ENCODE measurements around the gene DIAPH2.

DIAPH2 gene

DNA sequence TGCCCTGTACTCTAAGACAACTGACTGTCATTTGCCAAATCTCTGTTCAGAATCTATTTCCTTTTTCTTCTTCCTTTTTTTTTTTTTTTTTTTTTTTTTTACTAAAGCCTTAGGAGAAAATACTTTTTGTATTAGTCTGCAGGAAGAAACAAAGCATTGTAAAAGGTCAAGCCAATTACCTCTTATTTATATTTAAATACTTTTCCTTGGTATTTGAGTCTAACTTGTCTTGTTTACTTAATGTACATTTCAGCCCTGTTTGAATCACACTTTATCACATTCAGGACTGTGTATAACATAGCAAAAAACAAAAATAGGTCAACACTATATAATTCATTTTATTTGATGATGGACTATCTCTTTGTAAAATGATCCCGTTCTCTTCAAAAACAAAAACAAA, 461.3 kb downstream of the DIAPH2 start:
- Mint-ChIP-seq H3K4me3 (no peak overlapping the region), H3K9me3 (ENCODE audit: low read depth) (no peaks in the 10 kb centered on the region), H3K27ac (no peak overlapping the region), H3K36me3 (no peaks in the 10 kb centered on the region), H3K27me3 (no peaks in the 10 kb centered on the region), H3K4me1 (ENCODE audit: low read depth) (no peaks in the 10 kb centered on the region)

DNA sequence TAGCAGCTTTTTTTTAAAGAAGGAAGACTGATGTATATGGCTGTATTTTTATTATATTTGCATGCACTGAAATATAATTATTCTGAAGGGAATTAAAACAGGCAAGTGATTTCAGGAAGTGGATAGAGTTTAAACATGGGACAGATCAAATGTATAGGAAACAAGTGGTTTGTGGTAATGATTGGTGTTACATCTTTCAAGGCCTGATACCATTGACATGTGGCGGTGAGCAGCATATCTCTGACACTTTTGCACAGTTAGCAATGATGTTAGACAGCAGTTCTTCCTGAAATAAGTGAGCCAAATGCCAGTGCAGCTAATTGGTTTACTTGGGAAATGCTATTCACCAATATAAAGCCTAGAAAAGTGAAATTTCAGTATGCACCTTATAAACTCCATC, 471.2 kb downstream of the DIAPH2 start:
- Mint-ChIP-seq H3K36me3 (no peaks in the 10 kb centered on the region), H3K27ac (no peak overlapping the region), H3K27me3 (no peaks in the 10 kb centered on the region), H3K4me1 (ENCODE audit: low read depth) (peaks cover 9% of the 10 kb centered on the region), H3K4me3 (no peak overlapping the region), H3K9me3 (ENCODE audit: low read depth) (no peaks in the 10 kb centered on the region)

DNA sequence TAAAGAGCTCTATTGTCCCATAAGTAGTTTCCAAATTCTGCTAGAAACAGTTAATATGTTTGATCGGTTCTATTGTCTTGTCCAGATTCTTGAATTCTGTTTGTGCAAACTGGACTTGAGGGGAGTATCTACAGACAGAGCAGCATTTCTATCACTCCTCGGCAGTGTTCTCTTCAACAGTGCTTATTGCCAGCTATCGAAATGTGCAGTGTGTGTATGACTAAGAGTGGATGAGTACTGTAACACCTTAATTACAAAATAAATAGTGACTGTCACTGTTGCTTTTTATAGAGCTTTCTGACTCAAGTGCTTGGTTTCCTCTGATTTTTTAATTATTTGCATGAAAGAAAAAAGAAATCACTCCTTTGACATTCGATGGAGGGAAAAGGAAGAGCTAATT, 473.6 kb downstream of the DIAPH2 start:
- no peaks in the 10 kb centered on the region for H3K9me3 Mint-ChIP-seq (ENCODE audit: low read depth)
- H3K36me3 Mint-ChIP-seq: no peaks in the 10 kb centered on the region
- peaks cover 9% of the 10 kb centered on the region for H3K4me1 Mint-ChIP-seq (ENCODE audit: low read depth)
- no peaks in the 10 kb centered on the region for H3K27me3 Mint-ChIP-seq
- no peak overlapping the region for H3K4me3 Mint-ChIP-seq
- H3K27ac Mint-ChIP-seq: no peak overlapping the region

DNA sequence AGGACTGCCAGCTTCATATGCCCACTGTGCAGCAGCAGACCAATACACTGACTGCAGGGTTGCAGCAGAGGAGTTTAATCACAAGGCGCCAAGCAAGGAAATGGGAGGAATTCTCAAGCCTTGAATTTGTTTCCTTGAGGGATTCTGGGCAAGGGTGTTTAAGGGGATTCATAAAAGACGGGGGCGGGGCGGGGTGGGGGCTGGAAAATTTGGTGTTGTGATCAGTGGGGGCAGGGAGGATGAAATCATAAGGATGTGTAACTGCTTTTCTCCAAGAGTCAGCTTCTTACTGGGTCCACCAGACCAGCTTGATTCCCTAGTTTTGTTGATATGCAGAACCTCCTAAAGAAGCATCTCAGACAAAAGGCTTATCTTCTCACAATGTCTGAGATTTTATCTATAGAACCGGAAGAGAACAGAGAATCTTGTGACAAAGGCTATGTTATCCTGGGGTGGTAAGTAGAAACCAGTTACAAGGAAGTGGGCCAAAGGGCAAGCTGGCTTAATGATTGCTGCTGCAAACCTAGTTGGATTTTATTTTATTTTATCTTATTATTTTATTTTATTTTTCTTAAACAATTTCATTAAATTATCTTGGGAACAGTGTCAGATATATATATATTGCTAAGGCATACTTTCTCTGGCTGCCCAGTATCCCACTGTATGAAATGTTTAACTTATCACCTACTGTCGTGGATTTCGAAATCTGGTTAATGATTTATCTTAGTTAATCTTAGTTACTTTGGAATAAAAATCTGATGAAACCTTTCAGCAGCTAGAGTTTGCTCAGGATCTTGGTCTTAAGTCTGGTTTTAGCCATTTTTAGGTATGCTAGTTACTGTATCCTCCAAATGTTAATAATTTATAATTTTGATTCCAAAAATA, 475.5 kb downstream of the DIAPH2 start:
- Mint-ChIP-seq H3K9me3 (ENCODE audit: low read depth) (no peaks in the 10 kb centered on the region), H3K27ac (no peak overlapping the region), H3K4me3 (no peak overlapping the region), H3K27me3 (no peaks in the 10 kb centered on the region), H3K36me3 (no peaks in the 10 kb centered on the region), H3K4me1 (ENCODE audit: low read depth) (peaks cover 7% of the 10 kb centered on the region)

DNA sequence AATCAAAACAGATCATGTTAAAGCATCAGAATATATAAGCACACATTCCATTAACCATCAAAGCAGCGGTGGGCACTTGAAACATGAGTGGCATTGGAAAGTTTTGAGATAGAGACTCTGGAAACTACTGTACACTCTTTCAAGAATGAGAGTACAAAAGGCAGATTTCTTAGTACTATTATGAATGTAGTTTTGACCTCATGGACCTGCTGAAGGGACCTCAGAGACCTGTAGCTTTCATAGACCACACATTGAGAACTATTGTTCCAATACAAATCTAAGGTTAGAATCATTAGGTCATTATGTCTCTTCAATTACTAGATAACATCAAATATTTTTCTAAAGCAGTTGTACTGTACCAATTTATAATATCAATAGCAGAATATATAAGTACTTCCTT, 482.7 kb downstream of the DIAPH2 start:
- Mint-ChIP-seq H3K27ac (no peak overlapping the region), H3K4me3 (no peak overlapping the region), H3K27me3 (no peaks in the 10 kb centered on the region), H3K9me3 (ENCODE audit: low read depth) (no peaks in the 10 kb centered on the region), H3K4me1 (ENCODE audit: low read depth) (no peaks in the 10 kb centered on the region), H3K36me3 (no peaks in the 10 kb centered on the region)

DNA sequence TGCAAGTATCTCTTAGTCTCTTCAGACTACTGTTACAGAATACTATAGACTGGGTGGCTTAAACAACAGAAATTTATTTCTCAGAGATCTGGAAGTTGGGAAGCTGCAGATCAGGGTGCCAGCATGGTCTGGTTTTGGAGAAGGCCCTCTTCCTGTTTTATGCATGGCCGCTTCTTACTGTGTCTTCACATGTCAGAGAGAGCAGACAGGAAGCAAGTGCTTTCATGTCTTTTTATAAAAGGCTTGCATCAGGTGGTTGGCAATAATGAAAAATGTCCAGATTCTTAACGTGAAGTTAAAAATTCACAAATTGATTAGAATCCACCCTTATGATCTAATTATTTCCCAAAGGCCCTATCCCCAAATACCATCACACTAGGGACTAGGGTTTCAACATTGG, 484.0 kb downstream of the DIAPH2 start:
- Mint-ChIP-seq H3K4me1 (ENCODE audit: low read depth) (no peaks in the 10 kb centered on the region), H3K27ac (no peak overlapping the region), H3K27me3 (no peaks in the 10 kb centered on the region), H3K4me3 (no peak overlapping the region), H3K36me3 (no peaks in the 10 kb centered on the region), H3K9me3 (ENCODE audit: low read depth) (no peaks in the 10 kb centered on the region)

DNA sequence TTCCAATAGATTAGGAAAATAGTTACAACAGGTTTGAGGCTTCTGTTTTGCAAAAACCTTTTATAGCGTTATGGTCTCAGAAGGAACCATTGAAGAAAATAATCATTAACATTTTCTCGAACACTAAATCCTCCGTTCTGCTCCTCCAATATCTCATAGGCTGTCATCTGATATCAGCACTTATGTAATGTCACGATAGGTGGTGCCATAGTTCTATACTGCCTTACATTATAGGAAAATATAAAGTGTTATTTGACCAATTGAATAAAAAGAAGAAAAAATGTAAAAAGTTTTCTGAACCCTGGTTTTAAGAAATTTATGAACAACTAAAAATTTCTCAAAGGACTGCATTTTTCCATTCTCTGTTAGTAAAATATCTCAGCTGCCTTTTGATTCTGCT, 490.5 kb downstream of the DIAPH2 start:
- H3K36me3 Mint-ChIP-seq: peaks cover 6% of the 10 kb centered on the region
- H3K27me3 Mint-ChIP-seq: no peaks in the 10 kb centered on the region
- H3K9me3 Mint-ChIP-seq (ENCODE audit: low read depth): no peaks in the 10 kb centered on the region
- no peak overlapping the region for H3K27ac Mint-ChIP-seq
- no peaks in the 10 kb centered on the region for H3K4me1 Mint-ChIP-seq (ENCODE audit: low read depth)
- H3K4me3 Mint-ChIP-seq: no peak overlapping the region

DNA sequence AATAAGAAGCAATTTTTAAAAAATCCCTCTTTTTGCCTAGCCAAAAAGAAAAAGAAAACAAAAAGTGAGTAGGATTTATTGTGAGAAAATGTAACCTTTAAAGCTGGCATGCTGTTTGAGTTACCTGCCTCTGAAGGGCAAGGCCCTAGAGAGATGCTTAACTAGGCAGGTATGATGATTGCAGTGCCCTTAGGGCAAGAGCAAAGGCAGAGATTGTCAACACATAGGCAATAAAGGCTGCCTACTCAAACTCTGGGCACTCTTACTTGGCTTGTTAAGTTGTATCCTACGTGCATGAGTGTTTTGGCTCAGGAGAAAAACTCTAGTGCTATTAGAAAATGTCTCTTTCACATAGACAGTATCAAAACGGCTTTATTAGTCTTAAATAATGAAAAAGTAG, 505.0 kb downstream of the DIAPH2 start:
- no peaks in the 10 kb centered on the region for H3K27me3 Mint-ChIP-seq
- H3K27ac Mint-ChIP-seq: no peak overlapping the region
- H3K9me3 Mint-ChIP-seq (ENCODE audit: low read depth): no peaks in the 10 kb centered on the region
- H3K36me3 Mint-ChIP-seq: peaks cover 3% of the 10 kb centered on the region
- no peaks in the 10 kb centered on the region for H3K4me1 Mint-ChIP-seq (ENCODE audit: low read depth)
- no peak overlapping the region for H3K4me3 Mint-ChIP-seq

DNA sequence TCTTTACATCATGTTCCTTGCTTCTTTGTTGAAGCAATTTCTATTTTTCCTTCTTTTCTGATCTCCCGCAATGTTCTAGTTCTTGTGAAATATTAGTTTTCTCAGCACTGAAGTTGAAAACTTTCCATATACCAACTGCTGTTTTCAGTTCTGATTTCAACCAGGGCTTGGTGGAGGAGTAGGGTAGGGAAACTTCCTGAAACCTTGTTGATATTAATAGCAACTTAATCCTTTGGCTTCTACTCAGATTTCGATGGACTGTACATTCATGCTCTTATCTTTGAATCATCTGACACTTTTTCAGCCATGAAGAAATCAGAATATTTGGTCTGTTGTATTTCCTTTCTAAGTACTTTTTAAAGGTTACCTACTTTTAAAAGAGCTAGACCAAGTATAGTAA, 514.9 kb downstream of the DIAPH2 start:
- no peaks in the 10 kb centered on the region for H3K4me1 Mint-ChIP-seq (ENCODE audit: low read depth)
- H3K4me3 Mint-ChIP-seq: no peak overlapping the region
- no peak overlapping the region for H3K27ac Mint-ChIP-seq
- H3K9me3 Mint-ChIP-seq (ENCODE audit: low read depth): peaks cover 6% of the 10 kb centered on the region
- peaks cover 3% of the 10 kb centered on the region for H3K36me3 Mint-ChIP-seq
- H3K27me3 Mint-ChIP-seq: no peaks in the 10 kb centered on the region

DNA sequence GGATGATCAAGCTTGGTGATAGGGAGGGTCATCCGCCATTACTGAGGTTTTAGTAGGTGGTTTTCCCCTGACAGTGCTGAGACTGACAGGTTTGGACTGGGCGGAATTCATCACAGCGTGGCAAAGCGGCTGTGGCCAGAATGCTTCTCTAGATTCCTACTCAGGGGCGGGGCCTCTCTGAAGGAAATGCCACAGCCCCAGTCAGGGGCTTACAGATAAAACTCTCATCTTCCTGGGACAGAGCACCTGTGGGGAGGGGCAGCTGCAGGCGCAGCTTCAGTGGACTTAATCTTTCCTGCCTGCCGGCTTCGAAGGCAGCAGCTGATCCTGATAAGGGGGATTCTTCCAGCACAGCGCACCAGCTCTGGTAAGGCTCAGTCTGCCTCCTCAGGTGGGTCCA, 515.8 kb downstream of the DIAPH2 start:
- no peak overlapping the region for H3K4me3 Mint-ChIP-seq
- peaks cover 9% of the 10 kb centered on the region for H3K9me3 Mint-ChIP-seq (ENCODE audit: low read depth)
- no peaks in the 10 kb centered on the region for H3K27me3 Mint-ChIP-seq
- peaks cover 3% of the 10 kb centered on the region for H3K36me3 Mint-ChIP-seq
- no peak overlapping the region for H3K27ac Mint-ChIP-seq
- H3K4me1 Mint-ChIP-seq (ENCODE audit: low read depth): no peaks in the 10 kb centered on the region

DNA sequence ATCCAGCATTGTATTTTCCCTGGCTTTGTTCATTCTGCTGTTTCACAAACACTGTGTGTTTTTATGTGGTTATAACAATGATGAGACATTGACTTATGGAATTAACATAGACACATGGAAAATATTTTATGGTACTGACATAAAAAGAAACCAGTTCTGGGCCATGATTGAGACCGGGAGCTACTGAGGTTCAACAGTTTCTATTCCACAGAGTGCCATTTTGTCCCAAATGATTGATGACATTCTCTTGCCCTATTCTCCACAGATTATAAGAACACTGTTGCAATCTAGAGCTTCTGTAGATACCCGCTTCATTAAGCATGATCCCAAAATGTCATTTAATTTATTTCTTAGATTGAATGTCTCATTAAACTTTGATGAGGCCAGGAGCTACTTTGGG, 525.9 kb downstream of the DIAPH2 start:
- no peaks in the 10 kb centered on the region for H3K36me3 Mint-ChIP-seq
- no peak overlapping the region for H3K4me3 Mint-ChIP-seq

DNA sequence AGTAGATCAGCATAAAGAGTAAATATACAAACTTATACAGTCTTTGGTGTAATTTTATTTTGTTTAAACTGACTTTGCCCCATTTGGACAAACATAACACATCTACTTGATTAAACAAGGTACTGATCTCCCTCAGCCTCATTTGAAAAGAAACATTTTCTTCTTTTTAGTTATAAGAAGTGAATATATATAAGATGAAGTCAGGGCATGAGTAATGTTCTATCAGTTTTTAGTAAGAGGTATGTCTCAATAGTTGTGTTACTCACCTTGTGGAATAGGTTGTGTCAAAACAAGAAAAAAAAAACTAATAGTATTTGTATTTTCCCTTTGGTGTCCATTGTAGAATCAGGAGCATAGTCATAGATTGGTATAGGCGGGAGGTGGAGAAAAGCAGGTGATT, 526.4 kb downstream of the DIAPH2 start:
- H3K27ac Mint-ChIP-seq: no peak overlapping the region
- no peaks in the 10 kb centered on the region for H3K36me3 Mint-ChIP-seq
- no peaks in the 10 kb centered on the region for H3K9me3 Mint-ChIP-seq (ENCODE audit: low read depth)
- H3K27me3 Mint-ChIP-seq: no peaks in the 10 kb centered on the region
- H3K4me3 Mint-ChIP-seq: no peak overlapping the region
- no peaks in the 10 kb centered on the region for H3K4me1 Mint-ChIP-seq (ENCODE audit: low read depth)

More for the DNA sequence above, 525.9 kb downstream of the DIAPH2 start:
- Mint-ChIP-seq H3K27ac (no peak overlapping the region), H3K27me3 (no peaks in the 10 kb centered on the region), H3K4me1 (ENCODE audit: low read depth) (no peaks in the 10 kb centered on the region), H3K9me3 (ENCODE audit: low read depth) (no peaks in the 10 kb centered on the region)

DNA sequence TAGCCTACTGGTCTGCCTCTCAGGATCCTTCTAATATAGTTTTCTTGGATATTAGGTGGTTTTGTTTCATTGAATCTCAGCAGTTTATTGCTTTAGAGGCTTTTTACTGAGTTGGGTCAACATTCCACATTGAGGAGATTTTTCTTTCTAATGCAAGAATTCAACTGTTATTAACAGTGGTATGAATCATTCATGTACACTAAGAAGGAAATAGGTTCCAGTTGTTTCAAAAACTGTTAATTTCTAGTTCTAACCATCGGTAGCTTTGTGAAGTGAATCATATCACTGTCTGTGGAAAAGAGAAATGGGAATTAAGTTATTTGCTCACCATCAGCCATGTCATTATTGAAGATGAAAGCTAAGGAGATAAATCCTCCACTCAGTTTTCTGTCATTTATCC, 530.5 kb downstream of the DIAPH2 start:
- Mint-ChIP-seq H3K27me3 (no peaks in the 10 kb centered on the region), H3K4me1 (ENCODE audit: low read depth) (no peaks in the 10 kb centered on the region), H3K4me3 (no peak overlapping the region), H3K36me3 (no peaks in the 10 kb centered on the region), H3K9me3 (ENCODE audit: low read depth) (no peaks in the 10 kb centered on the region), H3K27ac (no peak overlapping the region)

DNA sequence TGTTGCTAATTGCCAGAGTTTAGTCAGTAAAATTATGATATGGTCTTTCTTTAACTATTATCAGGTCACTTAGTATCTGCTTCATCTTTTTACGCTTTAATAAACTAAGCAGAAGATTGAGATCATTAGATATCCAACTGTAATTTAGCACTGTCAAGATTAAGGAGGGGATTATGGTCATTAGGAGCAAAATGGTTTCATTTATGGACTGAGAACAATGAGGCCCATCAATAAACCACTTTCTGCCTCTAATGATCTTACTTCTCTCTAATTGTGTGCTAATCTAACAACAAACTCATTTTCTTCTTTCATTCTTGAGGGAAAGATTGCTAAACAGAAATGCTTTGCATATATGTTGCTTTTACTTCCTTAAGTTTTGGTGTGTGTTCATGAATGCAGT, 539.5 kb downstream of the DIAPH2 start:
- Mint-ChIP-seq H3K4me1 (ENCODE audit: low read depth) (no peaks in the 10 kb centered on the region), H3K27ac (no peak overlapping the region), H3K9me3 (ENCODE audit: low read depth) (no peaks in the 10 kb centered on the region), H3K36me3 (no peaks in the 10 kb centered on the region), H3K4me3 (no peak overlapping the region), H3K27me3 (no peaks in the 10 kb centered on the region)

DNA sequence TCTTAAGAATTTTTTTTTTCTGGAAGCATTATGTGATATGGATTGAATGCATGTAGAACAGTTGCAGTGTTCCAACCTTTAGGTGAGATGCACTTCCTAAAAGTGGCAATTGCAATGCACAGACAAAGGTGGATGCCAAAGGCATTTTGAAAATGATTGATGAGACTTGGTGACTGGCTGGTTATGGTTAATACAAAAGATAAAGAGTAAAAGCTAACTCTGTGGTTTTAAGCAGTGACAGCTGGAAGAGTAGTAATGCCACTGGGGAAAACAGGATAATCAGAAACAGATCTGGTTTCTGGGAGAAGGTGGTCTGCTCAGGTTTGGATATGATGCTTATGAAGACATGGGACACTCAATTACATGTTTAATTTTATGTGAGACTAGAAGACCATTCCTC, 544.7 kb downstream of the DIAPH2 start:
- Mint-ChIP-seq H3K36me3 (no peaks in the 10 kb centered on the region), H3K4me1 (ENCODE audit: low read depth) (no peaks in the 10 kb centered on the region), H3K9me3 (ENCODE audit: low read depth) (no peaks in the 10 kb centered on the region), H3K27ac (no peak overlapping the region), H3K4me3 (no peak overlapping the region), H3K27me3 (no peaks in the 10 kb centered on the region)

DNA sequence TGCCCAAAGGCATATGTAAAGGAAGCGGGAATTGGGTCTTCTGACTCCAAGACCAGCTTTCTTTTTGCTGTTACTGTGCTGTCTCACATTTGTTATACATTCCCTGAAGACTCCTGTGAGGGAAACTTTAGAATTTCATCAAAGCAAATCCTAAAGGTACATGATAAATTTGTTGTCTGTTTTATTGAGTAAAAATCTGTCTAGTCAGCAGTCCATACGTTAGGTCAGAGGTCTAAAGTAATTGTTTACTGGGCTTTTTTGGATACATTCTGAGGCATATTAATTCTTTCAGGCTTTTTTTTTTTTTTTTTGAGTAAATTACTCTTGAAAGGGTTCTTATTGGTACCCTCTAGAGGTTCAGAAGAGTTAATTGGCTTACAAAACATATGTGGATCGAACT, 546.3 kb downstream of the DIAPH2 start:
- H3K27me3 Mint-ChIP-seq: no peaks in the 10 kb centered on the region
- no peaks in the 10 kb centered on the region for H3K4me1 Mint-ChIP-seq (ENCODE audit: low read depth)
- H3K27ac Mint-ChIP-seq: no peak overlapping the region
- H3K9me3 Mint-ChIP-seq (ENCODE audit: low read depth): no peaks in the 10 kb centered on the region
- H3K4me3 Mint-ChIP-seq: no peak overlapping the region
- peaks cover 2% of the 10 kb centered on the region for H3K36me3 Mint-ChIP-seq
